HG03097 (cell line): ENCODE results near the gene ATP1A2.

Source experiments
- ATAC-seq: cut with Tn5 transposase; IDR thresholded peaks from one replicate; pipeline ENCODE4 v1.9.1; 2021; ENCODE audit not compliant: unreplicated experiment, low FRiP score

ATP1A2 gene

DNA sequence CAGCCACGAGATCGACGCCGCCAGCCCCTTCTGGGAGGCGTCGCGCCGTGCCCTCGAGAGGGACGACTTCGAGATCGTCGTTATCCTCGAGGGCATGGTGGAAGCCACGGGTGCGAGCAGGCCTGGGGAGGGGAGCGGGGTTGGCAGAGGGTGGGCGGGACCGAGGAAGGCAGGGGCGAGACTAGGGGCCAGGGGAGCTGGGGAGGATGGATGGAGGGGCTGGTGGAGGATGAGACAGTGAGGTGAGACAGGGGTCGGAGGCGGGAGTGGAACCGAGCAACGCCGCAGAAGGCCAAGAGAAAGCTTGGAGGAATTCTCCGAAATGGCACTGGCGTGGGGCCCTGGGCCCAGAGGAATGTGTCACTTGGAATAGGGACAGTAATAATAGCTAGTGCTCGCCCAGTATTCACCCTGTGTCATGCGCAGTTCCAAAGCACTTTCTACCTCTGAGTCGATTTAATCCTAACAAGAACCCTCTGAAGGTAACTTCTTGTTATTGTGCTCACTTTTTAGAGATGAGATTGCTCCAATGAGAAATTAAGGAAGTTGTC, 30.7 kb upstream of the ATP1A2 start:
- ATAC-seq, result no peak

GRCh38 chr1:160085686-160086455, 29.7 kb upstream of the ATP1A2 start:
- ATAC-seq, result no peak

- ATAC-seq, result no peak
Observed at GRCh38 chr1:160086456-160086892, 29.1 kb upstream of the ATP1A2 start.

- no peak for ATAC-seq
Observed at GRCh38 chr1:160087118-160087662, 28.4 kb upstream of the ATP1A2 start.

DNA sequence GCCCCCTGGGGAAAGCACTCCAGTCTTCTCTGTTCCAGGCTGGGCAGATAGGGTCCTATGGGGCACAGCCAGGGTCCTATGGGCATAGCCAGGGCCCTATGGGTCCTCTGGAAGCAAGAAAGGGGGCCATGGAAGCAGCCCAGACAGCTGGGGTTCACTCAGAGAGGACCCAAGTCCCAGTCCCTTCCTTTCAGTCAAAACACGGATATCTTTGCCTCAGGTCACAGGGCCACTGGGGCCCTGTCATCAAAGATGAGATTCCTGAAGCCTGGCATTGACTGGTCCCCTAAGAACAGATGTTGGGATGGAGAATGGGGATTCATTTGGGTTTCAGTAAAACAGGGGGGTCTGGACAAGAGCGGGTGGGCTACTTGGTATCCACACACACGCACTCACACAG, 25.7 kb upstream of the ATP1A2 start:
- ATAC-seq, result no peak

GRCh38 chr1:160090760-160091159, 24.8 kb upstream of the ATP1A2 start:
- ATAC-seq, result no peak

- no peak for ATAC-seq
Observed at GRCh38 chr1:160091666-160092223, 23.8 kb upstream of the ATP1A2 start.

GRCh38 chr1:160092366-160093068, 23.0 kb upstream of the ATP1A2 start:
- no peak for ATAC-seq

DNA sequence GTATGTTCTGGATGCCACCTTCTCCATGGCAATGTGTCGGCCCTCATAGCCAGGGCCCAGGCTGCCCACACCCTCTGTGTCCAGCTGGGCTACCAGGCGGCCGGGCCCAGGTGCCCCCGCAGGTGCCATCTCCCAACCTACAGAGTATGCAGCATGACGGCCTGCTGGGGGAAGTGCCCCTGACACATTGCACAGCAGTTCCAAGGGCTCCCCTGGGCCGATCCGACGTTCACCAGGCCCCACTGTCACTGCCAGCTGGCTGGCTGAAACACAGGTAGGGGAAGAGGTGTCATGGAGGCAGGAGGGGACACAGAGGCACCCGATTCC, 22.5 kb upstream of the ATP1A2 start:
- ATAC-seq, result no peak

- ATAC-seq, result no peak
Observed at GRCh38 chr1:160093624-160094290, 21.8 kb upstream of the ATP1A2 start.

DNA sequence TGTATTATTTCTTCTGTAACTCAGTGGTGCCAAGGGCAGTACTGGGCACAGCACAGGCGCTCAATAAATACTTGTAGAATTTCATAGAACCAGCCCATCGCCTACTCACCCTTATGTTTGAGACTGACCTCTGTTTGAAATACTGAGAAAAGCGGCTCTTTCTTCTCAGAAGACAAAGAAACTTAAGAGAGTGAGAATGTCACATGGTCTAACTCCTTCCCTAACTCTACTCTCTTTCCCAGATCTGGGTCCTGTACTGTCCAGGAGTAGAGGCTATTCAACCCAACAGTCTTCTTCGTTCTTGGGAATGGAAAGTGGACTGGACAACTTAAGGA, 21.3 kb upstream of the ATP1A2 start:
- no peak for ATAC-seq

- no peak for ATAC-seq
Observed at GRCh38 chr1:160094806-160095205, 20.8 kb upstream of the ATP1A2 start.

GRCh38 chr1:160095382-160096105, 20.0 kb upstream of the ATP1A2 start:
- ATAC-seq, result no peak

DNA sequence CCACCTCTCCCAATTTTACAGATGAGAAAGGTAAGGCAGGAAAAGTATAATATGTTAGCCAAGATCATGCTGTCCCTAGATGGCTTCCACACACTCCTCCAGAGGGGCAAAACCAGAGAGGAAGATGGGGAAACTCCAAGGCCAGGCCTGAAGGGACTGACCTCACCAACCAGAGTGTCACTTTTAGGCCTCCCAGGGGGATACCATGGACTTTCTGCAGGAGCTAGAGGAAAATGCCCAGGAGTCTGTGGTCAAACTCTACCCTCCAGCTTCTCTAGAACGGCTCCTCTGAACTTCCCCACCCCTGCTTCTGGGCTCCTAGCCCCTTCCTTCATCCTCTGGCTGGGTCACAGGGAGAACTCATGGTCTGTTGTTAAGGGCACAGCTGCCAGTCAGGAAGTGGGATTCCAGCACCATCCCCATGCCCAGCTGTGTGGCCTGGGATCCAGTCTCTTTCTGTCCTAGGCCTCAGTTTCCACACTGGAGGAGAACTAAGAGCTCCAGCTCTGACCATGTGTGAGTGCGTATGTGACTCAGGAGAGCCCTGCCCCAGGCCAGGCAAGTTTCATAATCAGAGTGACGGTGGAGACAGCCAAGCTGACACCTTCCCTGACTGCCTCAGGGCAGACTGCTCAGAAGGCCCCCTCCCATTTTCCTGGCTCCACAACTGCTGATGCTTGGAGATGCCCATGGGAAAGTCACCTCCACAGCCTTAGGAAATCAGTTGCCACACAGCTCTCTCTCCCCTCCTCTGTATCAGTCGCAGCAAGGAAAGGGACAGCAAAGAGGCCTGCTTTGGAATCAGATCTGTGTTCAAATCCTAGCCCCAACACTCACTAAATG, 19.1 kb upstream of the ATP1A2 start:
- no peak for ATAC-seq

DNA sequence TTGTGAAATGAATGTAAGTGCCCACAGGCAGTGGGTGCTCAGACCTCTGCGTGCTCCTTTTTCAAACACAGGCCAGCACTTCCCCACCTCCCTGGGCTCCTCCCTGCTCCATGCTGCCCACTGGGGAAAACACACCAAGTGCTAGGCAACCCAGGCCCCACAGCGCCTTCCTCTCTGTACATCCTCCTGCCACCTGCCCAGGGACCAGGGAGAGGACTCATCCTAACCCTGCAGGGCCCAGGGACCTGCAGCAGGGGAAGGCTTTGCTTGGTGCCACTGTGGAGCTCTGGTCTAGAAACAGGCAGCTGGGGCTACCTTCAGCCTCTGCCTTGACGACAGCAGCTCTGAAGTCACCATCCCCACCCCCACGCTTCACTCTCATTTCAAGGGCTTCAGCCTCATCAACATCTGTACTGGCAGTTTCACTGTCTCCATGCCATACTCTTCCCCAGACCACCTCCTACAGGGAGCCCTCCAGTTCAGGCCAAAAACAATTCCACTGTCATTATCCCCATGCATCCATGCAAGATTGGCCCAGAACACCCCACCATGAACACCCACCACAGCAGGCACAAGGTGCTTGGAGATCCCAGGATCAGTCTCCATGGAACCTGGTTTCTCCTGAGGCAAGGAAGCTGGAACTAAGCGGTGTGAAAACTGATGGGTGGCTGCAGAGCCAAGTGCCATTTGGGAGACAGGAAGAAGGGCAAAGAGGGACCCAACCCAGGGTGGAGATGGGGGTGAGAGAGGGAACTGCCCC, 18.2 kb upstream of the ATP1A2 start:
- no peak for ATAC-seq

DNA sequence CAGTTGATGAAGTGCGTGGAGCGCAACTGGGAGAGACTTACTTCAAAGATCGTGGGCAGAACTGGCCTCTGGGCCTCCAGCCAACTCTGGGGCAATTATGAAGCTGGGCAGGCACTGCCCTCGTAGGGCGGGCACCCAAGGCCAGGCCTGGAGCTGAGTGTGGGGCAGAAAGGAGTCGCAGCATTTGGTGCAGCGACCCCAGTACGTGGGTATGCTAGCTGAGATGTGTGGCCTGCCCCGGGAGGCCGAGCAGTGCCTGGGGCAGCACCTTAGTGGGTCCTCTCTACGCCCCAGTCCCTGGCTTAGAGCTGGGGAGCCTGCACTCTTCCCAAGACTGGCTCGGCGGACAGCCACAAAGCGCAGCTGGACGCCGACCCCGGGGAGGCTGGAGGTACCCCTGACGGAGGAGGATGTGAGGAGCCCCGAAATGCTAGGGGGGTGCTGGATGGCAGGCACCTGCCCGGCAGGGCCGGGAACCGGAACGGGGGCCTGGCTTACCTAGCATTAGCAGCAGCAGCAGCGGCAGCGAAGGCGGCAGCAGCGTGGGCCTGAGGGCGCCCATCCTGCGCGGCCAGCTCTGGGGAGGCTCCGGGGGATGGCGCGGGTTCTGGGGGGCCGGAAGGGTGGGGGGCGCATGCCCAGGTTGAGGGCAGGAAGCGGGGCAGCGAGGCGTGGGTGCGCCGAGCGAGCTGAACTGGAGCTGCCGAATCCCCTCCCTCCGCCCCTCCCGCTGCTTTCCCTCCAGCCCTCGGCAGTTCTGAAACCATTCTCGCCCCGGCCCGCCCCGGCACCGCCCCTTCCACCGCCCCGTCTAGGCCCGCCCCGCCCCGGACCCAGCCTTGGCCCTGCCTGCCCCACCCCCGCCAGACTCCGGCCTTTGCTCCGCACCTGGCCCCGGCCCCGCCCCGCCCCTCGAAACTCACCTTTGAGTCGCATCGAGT, 17.4 kb upstream of the ATP1A2 start, which contains the start of gene IGSF8:
Gene IGSF8 (minus strand): TSS at position 709 of the 941 bp plus-strand sequence. CDS start 147 bp downstream, at position 562.
- peak; percentile 37 for ATAC-seq

DNA sequence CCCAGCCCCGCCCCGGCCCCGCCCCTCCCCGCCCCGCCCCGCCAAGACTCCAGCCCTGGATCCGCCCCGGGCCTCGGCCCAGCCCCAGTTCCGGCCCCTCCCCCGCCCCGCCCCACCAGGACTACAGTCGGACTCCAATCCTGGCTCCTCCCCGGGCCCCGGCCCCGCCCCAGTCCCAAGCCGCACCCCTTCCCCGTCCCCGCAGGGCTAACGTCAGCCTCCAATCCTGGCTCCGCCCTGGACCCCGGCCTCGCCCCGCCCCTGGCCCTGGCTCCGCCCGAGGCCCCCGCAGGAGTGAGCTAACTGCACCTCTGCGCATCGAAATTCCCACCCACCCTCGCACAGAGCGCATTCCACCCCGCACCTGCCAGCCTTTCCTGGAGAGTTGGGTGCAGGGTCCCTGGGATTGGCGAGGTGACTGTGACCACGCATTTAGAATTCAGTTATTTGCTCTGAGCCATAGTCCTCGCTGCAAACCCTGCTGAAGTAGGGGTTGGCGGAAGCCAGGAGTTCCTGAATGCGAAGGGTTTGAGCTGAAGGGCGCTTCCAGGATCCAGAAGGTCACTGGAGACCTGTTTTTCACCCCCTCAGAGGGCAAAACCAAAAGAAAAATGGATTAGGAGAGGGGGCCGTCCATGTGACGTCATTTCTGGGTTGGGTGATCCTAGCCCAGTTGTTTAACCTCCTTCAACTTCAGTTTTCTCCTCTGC, 16.6 kb upstream of the ATP1A2 start:
- ATAC-seq, result peak; percentile 78
